Left ventricle myocardium inferior (tissue), 1 donor: ENCODE data around the gene ABCA9. TPM values are rescaled to one million over a fixed set of nuclear protein-coding genes. Genes with fewer than 3 reads are reported as not detected.

Source experiments
- DNase-seq: peaks from one replicate; pipeline ENCODE4 v3.0.0-alpha.2; 2020
- H3K27ac ChIP-seq: fragments of 200-600 bp; replicated peaks from 2 replicates; pipeline ENCODE4 v1.8.0; 2021
- H3K27me3 ChIP-seq: fragments of 200-600 bp; 2 replicates; pipeline ENCODE4 v1.8.0; 2021; ENCODE audit warnings: low read depth
- H3K36me3 ChIP-seq: fragments of 200-600 bp; 2 replicates; pipeline ENCODE4 v1.8.0; 2021
- H3K4me1 ChIP-seq: fragments of 200-600 bp; 2 replicates; pipeline ENCODE4 v1.8.0; 2021
- H3K4me3 ChIP-seq: fragments of 200-600 bp; 2 replicates; pipeline ENCODE4 v1.8.0; 2021; ENCODE audit warnings: mild to moderate bottlenecking, moderate library complexity
- H3K9me3 ChIP-seq: fragments of 200-600 bp; replicated peaks from 2 replicates; pipeline ENCODE4 v1.8.0; 2021
- intact Hi-C: fragments of 100-400 bp; cut with micrococcal nuclease; formaldehyde crosslinking; loops from one replicate; pipeline ENCODE4 v1.11.0; 2022
- total RNA-seq: library from RNA; stranded (reverse); fragmentation: NEBNext Ultra II Directional; extraction: Animal tissue kit (Norgen Biotek cat#: 25700); gene quantifications from one replicate; pipeline ENCODE4 v1.2.1, GENCODE V29; 2021
- TF ChIP-seq, protein P1 (sequence below): fragments of 200-600 bp; IDR thresholded peaks from 2 replicates; pipeline ENCODE4 v1.8.0; 2021; ENCODE audit warnings: antibody characterized with exemption, mild to moderate bottlenecking, borderline replicate concordance
- donor health status: DM: no; HTN: yes; CAD: no; lungs with severe emphysema.

The ABCA9 gene
- total RNA-seq, 1 donor from 2014 or later, result 13.0 TPM

DNA sequence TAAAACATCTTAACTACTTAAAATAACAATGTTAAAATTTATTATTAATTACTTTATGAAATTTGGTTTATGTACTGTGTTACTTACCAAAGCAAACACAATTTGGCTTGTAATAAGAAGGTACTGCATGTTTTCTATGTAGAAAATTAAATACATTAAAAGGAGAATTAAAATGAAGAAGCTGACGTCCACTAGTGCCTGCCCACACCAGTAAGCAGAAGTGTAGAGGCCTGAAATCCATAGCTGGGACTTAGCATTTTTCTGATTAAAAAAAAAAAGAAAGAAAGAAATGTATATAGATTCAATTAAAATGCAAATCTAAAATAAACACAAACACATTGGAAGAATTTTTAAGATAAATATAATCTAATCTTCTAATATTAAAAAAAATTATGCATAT, 35.8 kb upstream of the ABCA9 start:
- Histone ChIP-seq H3K27me3 (no peaks in the 10 kb centered on the region), H3K4me3 (no peak overlapping the region), H3K4me1 (no peaks in the 10 kb centered on the region), H3K9me3 (no peaks in the 10 kb centered on the region), H3K36me3 (peaks cover 51% of the 10 kb centered on the region), H3K27ac (no peak overlapping the region)
- intact Hi-C loops, result no loop called here
- TF ChIP-seq, protein P1, sequence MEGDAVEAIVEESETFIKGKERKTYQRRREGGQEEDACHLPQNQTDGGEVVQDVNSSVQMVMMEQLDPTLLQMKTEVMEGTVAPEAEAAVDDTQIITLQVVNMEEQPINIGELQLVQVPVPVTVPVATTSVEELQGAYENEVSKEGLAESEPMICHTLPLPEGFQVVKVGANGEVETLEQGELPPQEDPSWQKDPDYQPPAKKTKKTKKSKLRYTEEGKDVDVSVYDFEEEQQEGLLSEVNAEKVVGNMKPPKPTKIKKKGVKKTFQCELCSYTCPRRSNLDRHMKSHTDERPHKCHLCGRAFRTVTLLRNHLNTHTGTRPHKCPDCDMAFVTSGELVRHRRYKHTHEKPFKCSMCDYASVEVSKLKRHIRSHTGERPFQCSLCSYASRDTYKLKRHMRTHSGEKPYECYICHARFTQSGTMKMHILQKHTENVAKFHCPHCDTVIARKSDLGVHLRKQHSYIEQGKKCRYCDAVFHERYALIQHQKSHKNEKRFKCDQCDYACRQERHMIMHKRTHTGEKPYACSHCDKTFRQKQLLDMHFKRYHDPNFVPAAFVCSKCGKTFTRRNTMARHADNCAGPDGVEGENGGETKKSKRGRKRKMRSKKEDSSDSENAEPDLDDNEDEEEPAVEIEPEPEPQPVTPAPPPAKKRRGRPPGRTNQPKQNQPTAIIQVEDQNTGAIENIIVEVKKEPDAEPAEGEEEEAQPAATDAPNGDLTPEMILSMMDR, result no peak
- no peak for DNase-seq

DNA sequence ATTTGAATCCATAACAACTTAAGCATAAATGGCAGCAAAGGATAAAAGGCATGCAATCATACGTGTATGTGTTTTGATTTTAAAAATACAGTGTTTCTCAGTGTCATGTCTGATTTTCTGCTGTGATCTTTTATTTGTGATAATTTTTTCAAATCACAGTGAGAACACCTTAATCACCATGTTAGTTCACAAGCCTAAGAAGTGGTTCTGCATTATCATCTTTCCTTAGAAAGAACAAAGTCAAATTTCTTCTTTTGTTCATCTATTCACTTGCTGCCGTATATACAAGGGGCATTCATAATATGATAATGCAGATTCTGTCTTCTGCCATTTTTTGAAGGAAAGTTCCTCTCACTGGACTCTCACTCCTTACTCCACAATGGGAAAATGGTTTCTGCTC, 33.3 kb upstream of the ABCA9 start:
- no peak overlapping the region for H3K4me3 ChIP-seq
- peaks cover 35% of the 10 kb centered on the region for H3K36me3 ChIP-seq
- H3K27me3 ChIP-seq, result no peaks in the 10 kb centered on the region
- H3K4me1 ChIP-seq, result no peaks in the 10 kb centered on the region
- no peak for DNase-seq
- TF ChIP-seq, protein P1, result no peak
- H3K9me3 ChIP-seq, result no peaks in the 10 kb centered on the region
- intact Hi-C loops, result no loop called here
- no peak overlapping the region for H3K27ac ChIP-seq

DNA sequence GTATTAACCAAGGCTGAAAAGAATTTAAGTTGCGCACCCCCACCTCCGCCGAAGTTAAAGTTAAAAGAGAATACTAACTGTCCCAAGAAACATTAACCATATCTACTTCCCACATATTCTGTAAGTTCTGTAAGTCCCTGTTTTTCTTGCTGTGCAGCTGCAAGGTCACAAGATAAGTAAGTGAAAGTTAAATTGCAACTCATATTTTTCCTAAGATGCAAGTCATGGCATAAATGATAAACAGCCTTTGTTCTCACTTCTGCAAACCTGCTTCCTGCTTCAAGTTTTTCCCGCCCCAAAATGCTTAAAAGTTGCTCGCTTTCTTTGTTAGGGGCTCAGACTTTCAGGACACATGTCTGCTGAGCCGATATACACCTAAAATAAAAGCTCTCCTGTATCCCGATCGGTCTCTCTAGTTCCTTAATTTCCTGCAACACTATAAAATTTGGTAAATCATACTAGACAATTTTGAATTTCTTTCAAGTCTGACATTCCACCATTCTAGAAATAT, 32.6 kb upstream of the ABCA9 start:
- Histone ChIP-seq H3K4me3 (no peak overlapping the region), H3K27me3 (no peaks in the 10 kb centered on the region), H3K9me3 (no peaks in the 10 kb centered on the region), H3K36me3 (peaks cover 35% of the 10 kb centered on the region), H3K4me1 (no peaks in the 10 kb centered on the region), H3K27ac (peak overlapping the region; percentile 30)
- DNase-seq, result no peak
- intact Hi-C loops, result no loop called here
- TF ChIP-seq, protein P1, result no peak

- TF ChIP-seq, protein P1, result no peak
- Histone ChIP-seq H3K4me1 (no peaks in the 10 kb centered on the region), H3K36me3 (peaks cover 42% of the 10 kb centered on the region), H3K27me3 (no peaks in the 10 kb centered on the region), H3K9me3 (no peaks in the 10 kb centered on the region), H3K4me3 (no peak overlapping the region), H3K27ac (no peak overlapping the region)
- no peak for DNase-seq
- intact Hi-C loops, result no loop called here
Observed at GRCh38 chr17:69090365-69090764, 29.6 kb upstream of the ABCA9 start.

DNA sequence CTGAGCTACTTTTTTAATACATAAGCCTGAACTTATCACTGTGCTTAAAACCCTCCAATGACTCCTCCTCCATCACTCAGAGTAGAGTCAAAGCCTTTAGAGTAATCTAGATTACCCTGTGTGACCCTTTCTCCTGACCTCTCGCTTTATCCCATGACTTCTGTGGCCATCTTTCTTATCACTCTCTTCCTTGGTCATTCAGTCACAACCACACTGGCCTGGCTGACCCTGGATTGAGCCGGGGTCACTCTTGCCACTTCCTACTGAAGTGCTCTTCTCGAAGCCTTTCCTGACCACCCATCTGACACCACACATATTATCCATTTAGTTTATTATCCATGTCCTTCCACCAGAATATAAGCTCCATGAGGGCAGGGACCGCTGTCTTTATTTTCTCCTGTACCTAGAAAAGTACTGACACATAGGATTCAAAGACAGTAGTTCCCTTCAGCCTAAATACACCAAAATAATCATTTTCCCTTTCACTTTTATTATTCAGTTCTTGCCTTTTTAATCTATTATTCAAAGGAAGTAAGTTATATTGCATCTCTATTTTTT, 28.0 kb upstream of the ABCA9 start:
- Histone ChIP-seq H3K9me3 (no peaks in the 10 kb centered on the region), H3K4me3 (no peak overlapping the region), H3K36me3 (peaks cover 42% of the 10 kb centered on the region), H3K27me3 (no peaks in the 10 kb centered on the region), H3K27ac (no peak overlapping the region), H3K4me1 (no peaks in the 10 kb centered on the region)
- no peak for DNase-seq
- intact Hi-C loops, result loop anchor here (10.0 kb wide), 1 partner anchor 46 kb away; no protein-coding TSS in a partner anchor
- TF ChIP-seq, protein P1, result no peak
